ENCODE measurements around the gene C11orf54.

- TF ChIP-seq CTCF (optimal IDR thresholded peaks at IDR 0.05 in 1 of 3, IDR thresholded peaks at IDR 0.05 in 1 of 3, conservative IDR thresholded peaks at IDR 0.05 in 1 of 3; ENCODE audit: extremely low read depth in 1 of 3, insufficient read depth in 2 of 3, low read length in 3 of 3) (no peak), EZH2 (IDR thresholded peaks at IDR 0.05; ENCODE audit: low read length) (no peak)
These were observed 4.6 kb downstream of the C11orf54 start for GRCh38 chr11:93746101-93746500.

Data from keratinocyte (primary cell).